Fibroblast of lung (primary cell): ENCODE measurements around the gene NTRK2.

Source experiments
- EZH2 ChIP-seq: IDR thresholded peaks from 2 replicates; pipeline ENCODE4 v1.5.1; 2012; ENCODE audit warnings: low read length, control low read depth, mild to moderate bottlenecking; ENCODE audit errors: missing control alignments
- TF ChIP-seq, protein P1 (sequence below), 2 donors: IDR thresholded peaks in 1 of 2; conservative IDR thresholded peaks in 1 of 2; 1 replicate in 1 of 2; 2 replicates in 1 of 2; pipeline ENCODE4 v1.5.1; 2011 to 2012; ENCODE audit warnings: low read length in 2 of 2, control low read depth in 1 of 2, inconsistent platforms in 1 of 2, low read depth in 1 of 2, mild to moderate bottlenecking in 1 of 2

DNA sequence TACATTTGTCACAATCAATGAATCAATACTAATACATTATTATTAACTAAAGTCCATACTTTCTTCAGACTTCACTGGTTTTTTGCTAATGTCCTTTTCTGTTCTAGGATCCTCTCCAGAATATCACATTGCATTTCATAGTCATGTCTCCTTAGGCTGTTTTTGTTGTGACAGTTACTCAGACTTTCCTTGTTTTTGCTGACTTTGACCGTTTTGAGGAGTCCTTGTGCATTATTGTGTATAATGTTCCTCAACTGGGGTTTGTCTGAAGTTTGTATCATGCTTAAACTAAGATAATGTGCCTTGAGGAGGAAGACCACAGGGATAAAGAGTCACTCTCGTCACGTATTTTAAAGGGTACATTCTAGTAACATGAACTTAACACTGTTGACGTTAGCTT lies 376.9 kb downstream of the NTRK2 start:
- no peak for TF ChIP-seq EZH2
- TF ChIP-seq, protein P1, sequence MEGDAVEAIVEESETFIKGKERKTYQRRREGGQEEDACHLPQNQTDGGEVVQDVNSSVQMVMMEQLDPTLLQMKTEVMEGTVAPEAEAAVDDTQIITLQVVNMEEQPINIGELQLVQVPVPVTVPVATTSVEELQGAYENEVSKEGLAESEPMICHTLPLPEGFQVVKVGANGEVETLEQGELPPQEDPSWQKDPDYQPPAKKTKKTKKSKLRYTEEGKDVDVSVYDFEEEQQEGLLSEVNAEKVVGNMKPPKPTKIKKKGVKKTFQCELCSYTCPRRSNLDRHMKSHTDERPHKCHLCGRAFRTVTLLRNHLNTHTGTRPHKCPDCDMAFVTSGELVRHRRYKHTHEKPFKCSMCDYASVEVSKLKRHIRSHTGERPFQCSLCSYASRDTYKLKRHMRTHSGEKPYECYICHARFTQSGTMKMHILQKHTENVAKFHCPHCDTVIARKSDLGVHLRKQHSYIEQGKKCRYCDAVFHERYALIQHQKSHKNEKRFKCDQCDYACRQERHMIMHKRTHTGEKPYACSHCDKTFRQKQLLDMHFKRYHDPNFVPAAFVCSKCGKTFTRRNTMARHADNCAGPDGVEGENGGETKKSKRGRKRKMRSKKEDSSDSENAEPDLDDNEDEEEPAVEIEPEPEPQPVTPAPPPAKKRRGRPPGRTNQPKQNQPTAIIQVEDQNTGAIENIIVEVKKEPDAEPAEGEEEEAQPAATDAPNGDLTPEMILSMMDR (conservative IDR thresholded peaks at IDR 0.05 in 1 of 2, IDR thresholded peaks at IDR 0.05 in 1 of 2; ENCODE audit: low read depth in 1 of 2, low read length in 2 of 2): no peak
